Upper lobe of left lung (tissue), 4 donors: ENCODE results near the gene RPL27A.

Experiments used
- EP300 ChIP-seq, 4 donors: sonication (generic); formaldehyde crosslinking; IDR thresholded peaks; one replicate each; pipeline ENCODE4 v1.5.1; 2017; ENCODE audit warnings: antibody characterized with exemption in 4 of 4, control low read depth in 2 of 4
- POLR2A ChIP-seq, 4 donors: fragments of 450-650 bp; IDR thresholded peaks; one replicate each; pipeline ENCODE4 v1.5.1; 2016 to 2017; ENCODE audit warnings: antibody characterized with exemption in 4 of 4, mild to moderate bottlenecking in 2 of 4
- TF ChIP-seq, protein P1 (sequence below), 6 experiments: fragments of 450-650 bp in 4 of 6; fragments of 200-600 bp in 2 of 6; sonication (generic) in 2 of 6; IDR thresholded peaks; one replicate each; pipeline ENCODE4 v1.5.1; 2016 to 2019; ENCODE audit warnings: antibody characterized with exemption in 6 of 6

DNA sequence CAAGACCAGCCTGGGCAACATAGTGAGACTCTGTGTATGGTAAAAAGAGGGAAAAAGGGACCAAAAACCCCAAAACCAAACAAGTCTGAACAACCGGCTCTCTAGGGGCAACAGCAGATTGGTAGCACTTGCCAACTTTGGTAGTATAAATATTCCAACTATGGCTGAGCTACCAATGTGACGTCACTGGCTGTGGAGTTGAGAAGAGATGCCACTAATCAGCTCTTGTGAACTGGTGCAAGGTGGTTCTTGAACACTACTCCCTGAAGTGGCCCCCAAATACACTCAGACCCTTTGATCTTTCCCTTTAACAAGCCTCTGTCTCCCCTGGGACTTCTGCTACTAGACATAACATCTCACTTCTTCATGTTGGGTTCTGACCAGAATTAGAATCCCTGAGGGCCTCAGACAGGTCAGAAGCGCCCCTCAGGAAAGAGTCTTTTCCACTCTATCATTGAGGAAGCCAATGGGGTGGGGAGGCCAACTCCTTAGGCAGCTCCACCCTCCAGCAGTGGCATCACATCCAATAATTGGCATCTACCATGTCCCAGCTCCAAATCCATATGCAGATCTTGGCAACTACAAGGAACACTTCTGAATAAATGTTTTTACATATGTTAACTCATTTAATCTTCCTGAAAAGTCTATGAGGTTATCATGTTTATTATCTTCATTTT is 49.2 kb downstream of the RPL27A start:
- TF ChIP-seq, protein P1, sequence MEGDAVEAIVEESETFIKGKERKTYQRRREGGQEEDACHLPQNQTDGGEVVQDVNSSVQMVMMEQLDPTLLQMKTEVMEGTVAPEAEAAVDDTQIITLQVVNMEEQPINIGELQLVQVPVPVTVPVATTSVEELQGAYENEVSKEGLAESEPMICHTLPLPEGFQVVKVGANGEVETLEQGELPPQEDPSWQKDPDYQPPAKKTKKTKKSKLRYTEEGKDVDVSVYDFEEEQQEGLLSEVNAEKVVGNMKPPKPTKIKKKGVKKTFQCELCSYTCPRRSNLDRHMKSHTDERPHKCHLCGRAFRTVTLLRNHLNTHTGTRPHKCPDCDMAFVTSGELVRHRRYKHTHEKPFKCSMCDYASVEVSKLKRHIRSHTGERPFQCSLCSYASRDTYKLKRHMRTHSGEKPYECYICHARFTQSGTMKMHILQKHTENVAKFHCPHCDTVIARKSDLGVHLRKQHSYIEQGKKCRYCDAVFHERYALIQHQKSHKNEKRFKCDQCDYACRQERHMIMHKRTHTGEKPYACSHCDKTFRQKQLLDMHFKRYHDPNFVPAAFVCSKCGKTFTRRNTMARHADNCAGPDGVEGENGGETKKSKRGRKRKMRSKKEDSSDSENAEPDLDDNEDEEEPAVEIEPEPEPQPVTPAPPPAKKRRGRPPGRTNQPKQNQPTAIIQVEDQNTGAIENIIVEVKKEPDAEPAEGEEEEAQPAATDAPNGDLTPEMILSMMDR (IDR thresholded peaks at IDR 0.05): no peak
- TF ChIP-seq EP300 (IDR thresholded peaks at IDR 0.05) (no peak), POLR2A (IDR thresholded peaks at IDR 0.05) (no peak)
